Astrocyte (in vitro differentiated cells and primary cell): ENCODE measurements around the gene B4GALT7. TPM values are rescaled to one million over a fixed set of nuclear protein-coding genes. Genes with fewer than 3 reads are reported as not detected.
"Not testable (repeated sequence)": the region's sequence is repeated elsewhere in the genome, so short reads cannot be mapped to it uniquely, and the experiment has no call there.

Experiments used
- DNase-seq: peaks from one replicate; pipeline ENCODE4 v3.0.0-alpha.2; 2010; ENCODE audit warnings: low read depth
- FAIRE-seq: peaks from 2 replicates; lab custom pipeline; 2011; peaks lifted over from hg19 to GRCh38; lab: Jason Lieb, UNC
- H2AFZ ChIP-seq: 2 replicates; pipeline ENCODE4 v1.6.0; 2012; ENCODE audit warnings: low read depth, low read length, inconsistent platforms
- H3K27ac ChIP-seq: 2 replicates; pipeline ENCODE4 v1.5.1; 2011; ENCODE audit warnings: low read depth, low read length, inconsistent platforms
- H3K27me3 ChIP-seq: 2 replicates; pipeline ENCODE4 v1.6.0; 2011; ENCODE audit warnings: low read length, inconsistent platforms; ENCODE audit not compliant: insufficient read depth
- H3K36me3 ChIP-seq: 2 replicates; pipeline ENCODE4 v1.5.1; 2011; ENCODE audit warnings: low read length, inconsistent platforms; ENCODE audit not compliant: insufficient read depth
- H3K4me1 ChIP-seq: 2 replicates; pipeline ENCODE4 v1.5.1; 2011; ENCODE audit warnings: low read length, inconsistent platforms; ENCODE audit not compliant: insufficient read depth
- H3K4me2 ChIP-seq: 2 replicates; pipeline ENCODE4 v1.6.0; 2012; ENCODE audit warnings: low read length, inconsistent platforms
- H3K4me3 ChIP-seq: 2 replicates; pipeline ENCODE4 v1.5.1; 2011; ENCODE audit warnings: low read depth, mild to moderate bottlenecking, low read length, inconsistent platforms; ENCODE audit not compliant: insufficient read depth
- H3K79me2 ChIP-seq: 2 replicates; pipeline ENCODE4 v1.6.0; 2012; ENCODE audit warnings: mild to moderate bottlenecking, low read length, inconsistent platforms; ENCODE audit not compliant: insufficient read depth
- H3K9ac ChIP-seq: 2 replicates; pipeline ENCODE4 v1.6.0; 2012; ENCODE audit warnings: mild to moderate bottlenecking, low read length, inconsistent platforms
- H3K9me3 ChIP-seq: 2 replicates; pipeline ENCODE4 v1.5.1; 2012; ENCODE audit warnings: low read depth, mild to moderate bottlenecking, low read length, inconsistent platforms; ENCODE audit not compliant: insufficient read depth
- H4K20me1 ChIP-seq: 2 replicates; pipeline ENCODE4 v1.6.0; 2012; ENCODE audit warnings: low read length, inconsistent platforms; ENCODE audit not compliant: insufficient read depth
- H3K27ac Mint-ChIP-seq: one replicate; pipeline ENCODE4 v1.8.0; 2021; ENCODE audit warnings: mild to moderate bottlenecking, mixed read lengths; ENCODE audit not compliant: unreplicated experiment
- H3K27me3 Mint-ChIP-seq: one replicate; pipeline ENCODE4 v1.8.0; 2021; ENCODE audit warnings: low read depth, mixed read lengths; ENCODE audit not compliant: unreplicated experiment
- H3K36me3 Mint-ChIP-seq: one replicate; pipeline ENCODE4 v1.8.0; 2021; ENCODE audit warnings: low read depth, mixed read lengths; ENCODE audit not compliant: unreplicated experiment
- H3K4me1 Mint-ChIP-seq: one replicate; pipeline ENCODE4 v1.8.0; 2021; ENCODE audit warnings: low read depth, mixed read lengths; ENCODE audit not compliant: unreplicated experiment
- H3K4me3 Mint-ChIP-seq: one replicate; pipeline ENCODE4 v1.8.0; 2021; ENCODE audit warnings: mild to moderate bottlenecking, moderate library complexity, mixed read lengths; ENCODE audit not compliant: unreplicated experiment
- H3K9me3 Mint-ChIP-seq: one replicate; pipeline ENCODE4 v1.8.0; 2021; ENCODE audit warnings: mild to moderate bottlenecking, mixed read lengths; ENCODE audit not compliant: unreplicated experiment
- CTCF ChIP-seq: IDR thresholded peaks from 2 replicates; pipeline ENCODE4 v1.5.1; 2011; ENCODE audit warnings: low read depth, mild to moderate bottlenecking, inconsistent platforms, low read length, moderate library complexity; ENCODE audit not compliant: insufficient read depth
- EZH2 ChIP-seq: IDR thresholded peaks from 2 replicates; pipeline ENCODE4 v1.6.1; 2012; ENCODE audit warnings: mild to moderate bottlenecking, low read length, inconsistent platforms; ENCODE audit not compliant: insufficient read depth
- total RNA-seq: library from RNA; stranded (reverse); gene quantifications from 2 replicates; pipeline ENCODE4 v1.2.1, GENCODE V29; 2021

Gene B4GALT7
- total RNA-seq, 1 donor from 2014 or later: 35.0 TPM

DNA sequence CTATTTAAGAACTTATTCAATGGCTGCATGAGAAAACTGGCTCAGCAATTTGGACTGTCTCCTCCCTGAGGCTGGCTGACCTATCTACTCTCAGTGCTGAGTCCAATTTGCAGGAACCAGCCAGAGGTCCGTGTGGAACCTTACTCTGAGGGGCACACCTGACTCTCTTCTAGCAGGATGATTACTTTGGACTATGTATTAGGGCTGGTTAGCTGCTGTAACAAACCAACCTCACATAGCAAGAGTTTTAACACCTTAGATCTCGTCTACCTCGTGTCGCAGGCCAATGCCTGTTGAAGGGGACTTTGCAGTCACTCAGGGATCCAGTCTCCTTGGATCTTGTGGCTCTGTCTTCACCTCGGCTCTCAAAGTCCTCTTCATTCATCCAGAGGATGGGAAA lies 42.1 kb upstream of the B4GALT7 start:
- Histone ChIP-seq H2AFZ (no peak overlapping the region), H3K4me1 (peaks cover 10% of the 10 kb centered on the region), H3K79me2 (peaks cover 14% of the 10 kb centered on the region), H3K27me3 (no peaks in the 10 kb centered on the region), H3K27ac (no peak overlapping the region), H3K4me3 (no peak overlapping the region), H3K36me3 (no peaks in the 10 kb centered on the region), H3K9me3 (no peaks in the 10 kb centered on the region), H3K9ac (no peak overlapping the region), H4K20me1 (peaks cover 9% of the 10 kb centered on the region), H3K4me2 (no peak overlapping the region)
- FAIRE-seq (no peak), DNase-seq (no peak)
- Mint-ChIP-seq H3K4me1 (peaks cover 4% of the 10 kb centered on the region), H3K27ac (no peak overlapping the region), H3K27me3 (no peaks in the 10 kb centered on the region), H3K36me3 (no peaks in the 10 kb centered on the region), H3K4me3 (no peak overlapping the region), H3K9me3 (peaks cover 5% of the 10 kb centered on the region)
- no peak for TF ChIP-seq EZH2
- no peak for TF ChIP-seq CTCF

DNA sequence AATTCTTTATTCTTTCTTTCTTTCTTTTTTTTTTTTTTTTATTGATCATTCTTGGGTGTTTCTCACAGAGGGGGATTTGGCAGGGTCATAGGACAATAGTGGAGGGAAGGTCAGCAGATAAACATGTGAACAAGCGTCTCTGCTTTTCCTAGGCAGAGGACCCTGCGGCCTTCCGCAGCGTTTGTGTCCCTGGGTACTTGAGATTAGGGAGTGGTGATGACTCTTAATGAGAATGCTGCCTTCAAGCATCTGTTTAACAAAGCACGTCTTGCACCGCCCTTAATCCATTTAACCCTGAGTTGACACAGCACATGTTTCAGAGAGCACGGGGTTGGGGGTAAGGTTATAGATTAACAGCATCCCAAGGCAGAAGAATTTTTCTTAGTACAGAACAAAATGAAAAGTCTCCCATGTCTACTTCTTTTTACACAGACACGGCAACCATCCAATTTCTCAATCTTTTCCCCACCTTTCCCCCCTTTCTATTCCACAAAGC lies 40.4 kb upstream of the B4GALT7 start:
- H3K27me3 Mint-ChIP-seq, H2AFZ ChIP-seq, H3K4me2 ChIP-seq, H3K27me3 ChIP-seq, H3K4me3 ChIP-seq, FAIRE-seq, H4K20me1 ChIP-seq, H3K4me1 ChIP-seq, H3K4me3 Mint-ChIP-seq, DNase-seq, H3K36me3 Mint-ChIP-seq, H3K4me1 Mint-ChIP-seq, H3K36me3 ChIP-seq, H3K9me3 ChIP-seq, H3K27ac ChIP-seq, H3K9me3 Mint-ChIP-seq, H3K79me2 ChIP-seq, H3K27ac Mint-ChIP-seq, H3K9ac ChIP-seq: not testable (repeated sequence)

DNA sequence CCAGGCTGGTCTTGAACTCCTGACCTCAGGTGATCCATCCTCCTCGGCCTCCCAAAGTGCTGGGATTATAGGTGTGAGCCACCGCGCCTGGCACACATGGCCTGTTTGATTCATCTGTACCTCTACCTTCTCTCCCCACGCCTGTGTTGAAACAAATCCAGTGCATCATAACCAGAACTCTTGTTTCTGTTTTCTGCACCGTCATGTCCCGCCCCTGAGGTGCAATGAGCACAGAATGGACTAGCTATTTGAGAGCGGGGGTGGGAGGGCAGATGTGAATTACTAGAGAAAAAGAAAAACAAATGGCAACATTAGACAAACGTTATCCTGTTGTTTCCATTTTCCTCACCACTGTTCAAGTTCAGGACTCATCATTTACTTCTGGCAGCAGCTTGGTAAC lies 34.9 kb upstream of the B4GALT7 start:
- Histone ChIP-seq H3K9ac (no peak overlapping the region), H3K4me2 (no peak overlapping the region), H3K27me3 (peaks cover 6% of the 10 kb centered on the region), H3K27ac (no peak overlapping the region), H3K36me3 (no peaks in the 10 kb centered on the region), H3K4me3 (no peak overlapping the region), H3K79me2 (no peaks in the 10 kb centered on the region), H3K4me1 (no peaks in the 10 kb centered on the region), H4K20me1 (no peaks in the 10 kb centered on the region), H3K9me3 (no peaks in the 10 kb centered on the region), H2AFZ (no peak overlapping the region)
- Mint-ChIP-seq H3K27me3 (peaks cover 16% of the 10 kb centered on the region), H3K4me1 (no peaks in the 10 kb centered on the region), H3K4me3 (no peak overlapping the region), H3K36me3 (no peaks in the 10 kb centered on the region), H3K27ac (no peak overlapping the region), H3K9me3 (peaks cover 3% of the 10 kb centered on the region)
- no peak for TF ChIP-seq EZH2
- TF ChIP-seq CTCF: no peak
- DNase-seq (no peak), FAIRE-seq (no peak)
